Measurements from ENCODE around the gene KLB. TPM values are rescaled to one million over a fixed set of nuclear protein-coding genes. Genes with fewer than 3 reads are reported as not detected.

The KLB gene
- total and polyA plus RNA-seq, 2 of the 4 experiments (the other 2 are of a cell fraction): not detected

DNA sequence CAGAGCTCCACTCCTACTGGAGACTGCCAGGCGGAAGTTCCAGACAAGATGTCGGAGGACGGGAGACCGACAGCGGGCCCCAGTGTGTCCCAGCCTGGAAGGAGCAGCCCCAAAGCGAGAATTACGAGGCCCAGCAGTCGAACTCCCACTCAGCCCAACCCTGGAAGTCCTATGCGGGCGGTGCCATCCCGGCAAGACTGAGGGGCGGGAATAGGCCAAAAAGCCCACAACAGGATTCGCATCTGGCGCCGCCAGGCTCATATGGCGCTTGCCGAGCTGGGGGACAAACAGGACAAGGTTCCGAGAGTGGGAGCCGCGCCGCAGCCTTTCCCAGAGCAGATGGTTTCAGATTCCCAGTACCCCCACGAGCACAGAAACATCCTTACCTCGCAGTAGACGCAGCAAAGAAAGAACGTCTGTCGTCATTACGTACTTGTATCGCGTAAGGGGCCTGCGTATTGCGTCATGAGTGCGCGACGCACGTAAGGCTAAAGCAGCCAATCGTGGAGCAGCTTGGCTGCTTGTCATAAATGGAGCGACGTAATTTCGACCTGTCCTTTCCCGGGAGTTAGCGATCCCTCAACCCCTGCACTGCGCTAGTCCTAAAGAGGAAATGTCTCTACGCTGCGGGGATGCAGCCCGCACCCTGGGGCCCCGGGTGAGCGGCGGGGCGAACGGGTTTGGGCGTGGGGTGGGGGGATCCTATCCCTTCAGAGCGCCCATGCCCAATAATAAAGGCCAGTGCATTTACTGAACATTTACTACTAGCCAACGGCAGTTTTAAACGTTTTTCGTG lies 52.0 kb downstream of the KLB start, which contains the start of the genes LIAS and RPL9 (continued):
- TF ChIP-seq SMC3 (IDR thresholded peaks at IDR 0.05; ENCODE audit: low read depth, low read length) (no peak), FOS (IDR thresholded peaks at IDR 0.05; ENCODE audit: low read depth, low read length) (peak; percentile 13; the same call in 1 of the 2 replicates)

DNA sequence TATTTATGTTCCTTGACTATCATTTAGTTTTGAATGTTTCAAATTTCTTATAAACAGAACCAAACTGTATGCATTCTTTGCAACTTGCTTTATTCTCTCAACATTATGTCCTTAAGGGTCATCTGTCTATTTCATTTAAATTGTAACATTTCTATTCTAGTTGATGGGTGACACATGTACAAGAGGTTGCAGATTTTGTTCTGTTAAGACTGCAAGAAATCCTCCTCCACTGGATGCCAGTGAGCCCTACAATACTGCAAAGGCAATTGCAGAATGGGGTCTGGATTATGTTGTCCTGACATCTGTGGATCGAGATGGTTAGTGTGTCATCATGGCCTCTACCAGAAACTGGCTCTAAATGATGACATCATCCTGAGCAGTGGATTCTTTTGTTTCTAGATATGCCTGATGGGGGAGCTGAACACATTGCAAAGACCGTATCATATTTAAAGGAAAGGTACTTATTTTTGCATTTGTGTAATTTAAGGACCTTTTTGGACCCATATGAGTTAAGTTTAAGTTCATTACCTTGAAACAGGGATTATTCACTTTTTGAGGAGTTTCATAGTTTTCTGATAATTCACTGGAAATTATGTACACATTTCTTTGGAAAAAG lies 58.3 kb downstream of the KLB start:
- ATAC-seq (ENCODE audit: low read depth) (peak; percentile 83), DNase-seq (peak; percentile 92)
- peak overlapping the region; percentile 58; the same call in 1 of the 2 replicates for H3K23ac ChIP-seq (ENCODE audit: low read depth, low read length)
- H3K27ac ChIP-seq (ENCODE audit: insufficient read depth, low read length): peak overlapping the region; percentile 77; the same call in 1 of the 2 replicates
- H3K56ac ChIP-seq (ENCODE audit: extremely low read depth, insufficient read depth, low read length): no peak overlapping the region
- H3K4me2 ChIP-seq (ENCODE audit: low read depth, low read length): peak overlapping the region; percentile 93; the same call in 1 of the 2 replicates
- peak overlapping the region; percentile 77; the same call in 1 of the 2 replicates for H3K18ac ChIP-seq (ENCODE audit: low read depth, low read length)
- no peak overlapping the region; the same call in 1 of the 2 replicates for H3K4me3 ChIP-seq (ENCODE audit: insufficient read depth, low read depth, low read length)
- H2AK9ac ChIP-seq (replicated peaks; ENCODE audit: low read depth, low read length, poor library complexity): no peak overlapping the region
- in situ Hi-C loops (cut with MboI; ENCODE audit: low sequenced_read_pairs): loop anchor here (10.0 kb wide), 1 partner anchor 510 kb away; the partner anchor contains the start of gene PDS5A
- peak overlapping the region; percentile 63 to 90 for H4K8ac ChIP-seq (ENCODE audit: low read depth in 2 of 2, low read length in 2 of 2)
- H2AK5ac ChIP-seq (ENCODE audit: low read depth, low read length): no peak overlapping the region
- H3K9me1 ChIP-seq (ENCODE audit: insufficient read depth, low read length): no peaks in the 10 kb centered on the region
- H4K5ac ChIP-seq (ENCODE audit: low read depth, low read length): peak overlapping the region; percentile 99
- no TSS peak for BruUV-seq (replicated peaks)
- dilution Hi-C loops (cut with HindIII; ENCODE audit: low sequenced_read_pairs, unreplicated experiment): no loop called here
- peaks cover 5 to 17% of the 10 kb centered on the region in 2 experiments; a peak in 3 of 4 replicates for H3K79me1 ChIP-seq (ENCODE audit: low read depth in 1 of 2, low read length in 2 of 2)
- peak overlapping the region; percentile 66; the same call in 1 of the 2 replicates for H3K4ac ChIP-seq (ENCODE audit: low read depth, low read length)
- 0 out of 2 replicates have a peak overlapping the region, but pooled peaks have one; percentile 51 for H2BK120ac ChIP-seq (ENCODE audit: low read depth, low read length)
- H4K91ac ChIP-seq (ENCODE audit: insufficient read depth, low read depth, low read length): no peak overlapping the region; the same call in 1 of the 2 replicates
- H2BK5ac ChIP-seq (ENCODE audit: low read depth, low read length, poor library complexity, severe bottlenecking): peak overlapping the region; percentile 78
- no peak overlapping the region for H2BK20ac ChIP-seq (ENCODE audit: low read depth, low read length)
- H4K20me1 ChIP-seq (ENCODE audit: insufficient read depth, low read length): no peaks in the 10 kb centered on the region
- no peaks in the 10 kb centered on the region for H3K9me3 ChIP-seq (ENCODE audit: control insufficient read depth, insufficient read depth, low read length)
- intact Hi-C loops (cut with micrococcal nuclease): no loop called here
- 57% methylated on average over 1 of the region's 2 CpGs; no CpG with 5 or more reads in 1 of the 2 experiments for WGBS, 2 experiments (ENCODE audit: extremely low coverage in 2 of 2, insufficient read length in 1 of 2)
- H3K4me1 ChIP-seq (ENCODE audit: control insufficient read depth, insufficient read depth, low read length): no peaks in the 10 kb centered on the region
- 0 out of 2 replicates have a peak, but pooled peaks have one; percentile 12 for TF ChIP-seq SMC3 (IDR thresholded peaks at IDR 0.05; ENCODE audit: low read depth, low read length)
- TF ChIP-seq, protein P1, sequence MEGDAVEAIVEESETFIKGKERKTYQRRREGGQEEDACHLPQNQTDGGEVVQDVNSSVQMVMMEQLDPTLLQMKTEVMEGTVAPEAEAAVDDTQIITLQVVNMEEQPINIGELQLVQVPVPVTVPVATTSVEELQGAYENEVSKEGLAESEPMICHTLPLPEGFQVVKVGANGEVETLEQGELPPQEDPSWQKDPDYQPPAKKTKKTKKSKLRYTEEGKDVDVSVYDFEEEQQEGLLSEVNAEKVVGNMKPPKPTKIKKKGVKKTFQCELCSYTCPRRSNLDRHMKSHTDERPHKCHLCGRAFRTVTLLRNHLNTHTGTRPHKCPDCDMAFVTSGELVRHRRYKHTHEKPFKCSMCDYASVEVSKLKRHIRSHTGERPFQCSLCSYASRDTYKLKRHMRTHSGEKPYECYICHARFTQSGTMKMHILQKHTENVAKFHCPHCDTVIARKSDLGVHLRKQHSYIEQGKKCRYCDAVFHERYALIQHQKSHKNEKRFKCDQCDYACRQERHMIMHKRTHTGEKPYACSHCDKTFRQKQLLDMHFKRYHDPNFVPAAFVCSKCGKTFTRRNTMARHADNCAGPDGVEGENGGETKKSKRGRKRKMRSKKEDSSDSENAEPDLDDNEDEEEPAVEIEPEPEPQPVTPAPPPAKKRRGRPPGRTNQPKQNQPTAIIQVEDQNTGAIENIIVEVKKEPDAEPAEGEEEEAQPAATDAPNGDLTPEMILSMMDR (conservative IDR thresholded peaks at IDR 0.05; ENCODE audit: low read depth, low read length): peak; percentile 31; the same call in 1 of the 2 replicates
- TF ChIP-seq FOS (IDR thresholded peaks at IDR 0.05; ENCODE audit: low read depth, low read length): peak; percentile 52
- TF ChIP-seq MAZ (IDR thresholded peaks at IDR 0.05; ENCODE audit: borderline replicate concordance, low read depth, low read length): no peak
- peak; percentile 77 for TF ChIP-seq CEBPB (IDR thresholded peaks at IDR 0.05; ENCODE audit: low read depth, low read length)
- no peak for TF ChIP-seq BHLHE40 (IDR thresholded peaks at IDR 0.05; ENCODE audit: low read depth, low read length)
- no peak for TF ChIP-seq MXI1 (IDR thresholded peaks at IDR 0.05; ENCODE audit: borderline replicate concordance, low read depth, low read length)
- TF ChIP-seq NFE2L2 (IDR thresholded peaks at IDR 0.05; ENCODE audit: low read depth, low read length): no peak
- TF ChIP-seq RAD21 (IDR thresholded peaks at IDR 0.05; ENCODE audit: low read length): peak; percentile 35
- TF ChIP-seq CHD1 (IDR thresholded peaks at IDR 0.05; ENCODE audit: low read depth, low read length): no peak
- H3K36me3 ChIP-seq (ENCODE audit: control insufficient read depth, insufficient read depth, low read length): no peaks in the 10 kb centered on the region; the same call in none of the 2 replicates
- no peak overlapping the region; the same call in 1 of the 2 replicates for H3K9ac ChIP-seq (ENCODE audit: low read depth, low read length)
- CTCF ChIA-PET: interaction anchor here (0.5 kb wide), 1 partner anchor 508 kb away, joined by 3 read pairs; no protein-coding TSS in a partner anchor
- POLR2A ChIA-PET (ENCODE audit: unreplicated experiment): interaction anchor here (0.5 to 0.6 kb wide), 2 partner anchors 11 to 158 kb away, joined by 3 read pairs; no protein-coding TSS in a partner anchor
- H2BK15ac ChIP-seq (ENCODE audit: low read depth, low read length): no peak overlapping the region
- H3K14ac ChIP-seq (replicated peaks; ENCODE audit: low read depth, low read length): peak overlapping the region; percentile 47; the same call in 1 of the 2 replicates
- H3K27me3 ChIP-seq (ENCODE audit: control insufficient read depth, insufficient read depth, low read length): no peaks in the 10 kb centered on the region
- H2AFZ ChIP-seq (replicated peaks; ENCODE audit: low read length, poor library complexity): peak overlapping the region; percentile 83
